SU-DHL-6 (cell line): ENCODE measurements around the gene CLNK.

Source experiments
- EZH2phosphoT487 ChIP-seq: fragments of 200-600 bp; sonication (generic), shearing (Covaris generic); conservative IDR thresholded peaks from 2 replicates; pipeline ENCODE4 v1.6.1; 2018; ENCODE audit warnings: mild to moderate bottlenecking, antibody characterized with exemption, low read length, moderate library complexity, mixed read lengths
- TF ChIP-seq, protein P1 (sequence below): fragments of 200-600 bp; sonication (generic); IDR thresholded peaks from one replicate; pipeline ENCODE4 v1.5.1; 2017; ENCODE audit warnings: antibody characterized with exemption, mild to moderate bottlenecking, low read length, moderate library complexity; ENCODE audit not compliant: insufficient read depth, poor library complexity, severe bottlenecking

DNA sequence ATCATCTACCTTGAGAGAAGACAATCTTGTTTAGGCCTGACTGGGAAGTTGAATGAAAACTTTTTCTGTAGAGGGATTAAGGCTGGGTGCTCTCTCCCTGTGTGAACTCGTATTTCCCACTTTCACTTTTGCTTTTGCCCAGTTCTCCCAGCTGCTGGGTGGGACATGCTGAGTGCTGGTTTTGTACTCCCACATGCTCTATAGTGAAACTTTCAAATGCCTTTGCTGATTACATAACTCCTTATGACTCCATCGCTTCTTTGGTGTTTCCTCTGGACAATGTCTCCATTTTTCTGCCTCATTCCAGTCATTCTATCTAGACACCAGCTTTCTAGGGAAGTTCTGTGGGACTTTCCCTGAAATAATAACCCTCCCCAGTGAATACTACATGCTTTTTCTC is 100.5 kb downstream of the CLNK start:
- TF ChIP-seq, protein P1, sequence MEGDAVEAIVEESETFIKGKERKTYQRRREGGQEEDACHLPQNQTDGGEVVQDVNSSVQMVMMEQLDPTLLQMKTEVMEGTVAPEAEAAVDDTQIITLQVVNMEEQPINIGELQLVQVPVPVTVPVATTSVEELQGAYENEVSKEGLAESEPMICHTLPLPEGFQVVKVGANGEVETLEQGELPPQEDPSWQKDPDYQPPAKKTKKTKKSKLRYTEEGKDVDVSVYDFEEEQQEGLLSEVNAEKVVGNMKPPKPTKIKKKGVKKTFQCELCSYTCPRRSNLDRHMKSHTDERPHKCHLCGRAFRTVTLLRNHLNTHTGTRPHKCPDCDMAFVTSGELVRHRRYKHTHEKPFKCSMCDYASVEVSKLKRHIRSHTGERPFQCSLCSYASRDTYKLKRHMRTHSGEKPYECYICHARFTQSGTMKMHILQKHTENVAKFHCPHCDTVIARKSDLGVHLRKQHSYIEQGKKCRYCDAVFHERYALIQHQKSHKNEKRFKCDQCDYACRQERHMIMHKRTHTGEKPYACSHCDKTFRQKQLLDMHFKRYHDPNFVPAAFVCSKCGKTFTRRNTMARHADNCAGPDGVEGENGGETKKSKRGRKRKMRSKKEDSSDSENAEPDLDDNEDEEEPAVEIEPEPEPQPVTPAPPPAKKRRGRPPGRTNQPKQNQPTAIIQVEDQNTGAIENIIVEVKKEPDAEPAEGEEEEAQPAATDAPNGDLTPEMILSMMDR: no peak
- no peak for TF ChIP-seq EZH2phosphoT487
